ENCODE data around the gene NCOA4.

GRCh38 chr10:46079831-46080585, 49.6 kb upstream of the NCOA4 start:
- TF ChIP-seq, protein P1, sequence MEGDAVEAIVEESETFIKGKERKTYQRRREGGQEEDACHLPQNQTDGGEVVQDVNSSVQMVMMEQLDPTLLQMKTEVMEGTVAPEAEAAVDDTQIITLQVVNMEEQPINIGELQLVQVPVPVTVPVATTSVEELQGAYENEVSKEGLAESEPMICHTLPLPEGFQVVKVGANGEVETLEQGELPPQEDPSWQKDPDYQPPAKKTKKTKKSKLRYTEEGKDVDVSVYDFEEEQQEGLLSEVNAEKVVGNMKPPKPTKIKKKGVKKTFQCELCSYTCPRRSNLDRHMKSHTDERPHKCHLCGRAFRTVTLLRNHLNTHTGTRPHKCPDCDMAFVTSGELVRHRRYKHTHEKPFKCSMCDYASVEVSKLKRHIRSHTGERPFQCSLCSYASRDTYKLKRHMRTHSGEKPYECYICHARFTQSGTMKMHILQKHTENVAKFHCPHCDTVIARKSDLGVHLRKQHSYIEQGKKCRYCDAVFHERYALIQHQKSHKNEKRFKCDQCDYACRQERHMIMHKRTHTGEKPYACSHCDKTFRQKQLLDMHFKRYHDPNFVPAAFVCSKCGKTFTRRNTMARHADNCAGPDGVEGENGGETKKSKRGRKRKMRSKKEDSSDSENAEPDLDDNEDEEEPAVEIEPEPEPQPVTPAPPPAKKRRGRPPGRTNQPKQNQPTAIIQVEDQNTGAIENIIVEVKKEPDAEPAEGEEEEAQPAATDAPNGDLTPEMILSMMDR (IDR thresholded peaks at IDR 0.05), result no peak
- TF ChIP-seq POLR2A (IDR thresholded peaks at IDR 0.05), result no peak
